Measurements from ENCODE around the gene GJD2. TPM values are rescaled to one million over a fixed set of nuclear protein-coding genes. Genes with fewer than 3 reads are reported as not detected.
A peak's percentile ranks its signal among the peaks of the same experiment; 100 is the strongest.

GJD2 gene
- total and polyA plus RNA-seq, 11 donors: 0.04 to 0.31 (median 0.25) TPM; not detected in 6

GRCh38 chr15:34772312-34772711, 17.5 kb upstream of the GJD2 start:
- Histone ChIP-seq H3K27ac (no peak overlapping the region), H3K27me3 (peaks cover 0 to 2% (median 0%) of the 10 kb centered on the region in 9 donors), H3K4me3 (no peak overlapping the region), H3K9me3 (no peaks in the 10 kb centered on the region), H3K36me3 (no peaks in the 10 kb centered on the region), H3K4me1 (peaks cover 0 to 14% (median 0%) of the 10 kb centered on the region in 12 donors)
- no peak for DNase-seq
- intact Hi-C loops (cut with DNase I): no loop called here
- 35 to 49% (median 41%) methylated on average over 2 of the region's 2 CpGs for WGBS, 4 donors
- TF ChIP-seq POLR2A (IDR thresholded peaks at IDR 0.05): no peak
- TF ChIP-seq, protein P1, sequence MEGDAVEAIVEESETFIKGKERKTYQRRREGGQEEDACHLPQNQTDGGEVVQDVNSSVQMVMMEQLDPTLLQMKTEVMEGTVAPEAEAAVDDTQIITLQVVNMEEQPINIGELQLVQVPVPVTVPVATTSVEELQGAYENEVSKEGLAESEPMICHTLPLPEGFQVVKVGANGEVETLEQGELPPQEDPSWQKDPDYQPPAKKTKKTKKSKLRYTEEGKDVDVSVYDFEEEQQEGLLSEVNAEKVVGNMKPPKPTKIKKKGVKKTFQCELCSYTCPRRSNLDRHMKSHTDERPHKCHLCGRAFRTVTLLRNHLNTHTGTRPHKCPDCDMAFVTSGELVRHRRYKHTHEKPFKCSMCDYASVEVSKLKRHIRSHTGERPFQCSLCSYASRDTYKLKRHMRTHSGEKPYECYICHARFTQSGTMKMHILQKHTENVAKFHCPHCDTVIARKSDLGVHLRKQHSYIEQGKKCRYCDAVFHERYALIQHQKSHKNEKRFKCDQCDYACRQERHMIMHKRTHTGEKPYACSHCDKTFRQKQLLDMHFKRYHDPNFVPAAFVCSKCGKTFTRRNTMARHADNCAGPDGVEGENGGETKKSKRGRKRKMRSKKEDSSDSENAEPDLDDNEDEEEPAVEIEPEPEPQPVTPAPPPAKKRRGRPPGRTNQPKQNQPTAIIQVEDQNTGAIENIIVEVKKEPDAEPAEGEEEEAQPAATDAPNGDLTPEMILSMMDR (IDR thresholded peaks at IDR 0.05): no peak
- ATAC-seq: no peak

DNA sequence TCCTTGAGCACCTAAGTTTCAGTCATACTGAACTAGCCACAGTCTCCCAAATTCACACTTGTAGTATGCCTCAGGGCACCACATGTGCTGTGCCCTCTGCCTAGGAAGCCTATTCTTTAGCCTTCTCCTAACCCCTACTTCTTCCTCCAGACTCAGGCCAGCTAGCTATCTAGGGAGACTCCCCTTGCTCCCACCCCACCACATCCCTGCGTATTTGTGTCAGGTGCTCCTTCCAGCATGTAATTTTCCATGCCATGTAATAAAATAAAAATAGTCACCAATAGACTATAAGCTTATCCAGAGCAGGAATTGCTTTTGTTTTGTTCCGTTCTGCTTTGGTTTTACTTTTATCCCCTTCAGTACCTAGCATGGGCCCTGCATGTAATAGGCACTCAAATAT, 14.9 kb upstream of the GJD2 start:
- Histone ChIP-seq H3K9me3 (no peaks in the 10 kb centered on the region), H3K27ac (peak overlapping the region in 4 of 12 donors; percentile 19 to 80 (median 34)), H3K4me3 (no peak overlapping the region), H3K27me3 (peaks cover 0 to 2% (median 0%) of the 10 kb centered on the region in 9 donors), H3K36me3 (no peaks in the 10 kb centered on the region), H3K4me1 (peaks cover 0 to 14% (median 0%) of the 10 kb centered on the region in 12 donors)
- ATAC-seq (peak; percentile 27 to 83 (median 74)), DNase-seq (no peak)
- WGBS, 4 donors: 49 to 68% (median 60%) methylated on average over 2 of the region's 2 CpGs
- intact Hi-C loops (cut with DNase I): no loop called here
- TF ChIP-seq POLR2A (IDR thresholded peaks at IDR 0.05): no peak
- TF ChIP-seq, protein P1 (IDR thresholded peaks at IDR 0.05): no peak

DNA sequence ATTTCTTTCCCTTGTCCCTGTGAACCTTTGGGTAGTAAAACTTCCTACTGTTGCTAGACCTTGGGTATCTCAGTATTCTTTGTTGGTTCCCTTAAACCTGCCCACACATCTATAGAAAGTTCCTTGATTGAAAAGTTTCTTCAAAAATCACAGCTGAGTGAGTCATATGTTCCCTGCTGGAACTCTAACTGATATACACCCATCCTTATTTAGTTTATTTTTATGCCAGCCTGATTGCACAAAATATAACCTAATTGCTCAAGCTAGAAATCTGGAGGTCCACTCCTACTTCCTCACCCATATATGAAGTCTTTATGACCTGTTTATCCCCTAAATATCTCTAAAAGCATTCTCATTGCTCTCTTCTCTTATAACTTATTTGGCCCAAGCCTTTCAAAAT, 13.7 kb upstream of the GJD2 start:
- no peak overlapping the region for H3K27ac ChIP-seq
- no peaks in the 10 kb centered on the region for H3K9me3 ChIP-seq
- intact Hi-C loops (cut with DNase I): no loop called here
- no peak for TF ChIP-seq POLR2A (IDR thresholded peaks at IDR 0.05)
- TF ChIP-seq, protein P1 (IDR thresholded peaks at IDR 0.05): no peak
- no peaks in the 10 kb centered on the region for H3K36me3 ChIP-seq
- H3K4me3 ChIP-seq: no peak overlapping the region
- DNase-seq: no peak
- peaks cover 0 to 14% (median 0%) of the 10 kb centered on the region in 12 donors for H3K4me1 ChIP-seq
- ATAC-seq: no peak
- H3K27me3 ChIP-seq: peaks cover 0 to under 1% (median 0%) of the 10 kb centered on the region in 9 donors

- intact Hi-C loops (cut with DNase I): no loop called here
- DNase-seq (no peak), ATAC-seq (no peak)
- Histone ChIP-seq H3K27ac (no peak overlapping the region), H3K36me3 (no peaks in the 10 kb centered on the region), H3K27me3 (peaks cover 0 to 5% (median 0%) of the 10 kb centered on the region in 9 donors), H3K4me3 (no peak overlapping the region), H3K9me3 (no peaks in the 10 kb centered on the region), H3K4me1 (peaks cover 0 to 14% (median 0%) of the 10 kb centered on the region in 12 donors)
- 76 to 80% (median 77%) methylated on average over 5 of the region's 5 CpGs for WGBS, 4 donors
- no peak for TF ChIP-seq POLR2A (IDR thresholded peaks at IDR 0.05)
- TF ChIP-seq, protein P1 (IDR thresholded peaks at IDR 0.05): no peak
Measured at GRCh38 chr15:34765741-34766140, 10.9 kb upstream of the GJD2 start.
